GM18861 (cell line): ENCODE data around the gene CALD1.
"Not testable (repeated sequence)": the region's sequence is repeated elsewhere in the genome, so short reads cannot be mapped to it uniquely, and the experiment has no call there.

Experiments
- ATAC-seq: cut with Tn5 transposase; IDR thresholded peaks from one replicate; pipeline ENCODE4 v1.9.1; 2021; ENCODE audit not compliant: unreplicated experiment

Gene CALD1

DNA sequence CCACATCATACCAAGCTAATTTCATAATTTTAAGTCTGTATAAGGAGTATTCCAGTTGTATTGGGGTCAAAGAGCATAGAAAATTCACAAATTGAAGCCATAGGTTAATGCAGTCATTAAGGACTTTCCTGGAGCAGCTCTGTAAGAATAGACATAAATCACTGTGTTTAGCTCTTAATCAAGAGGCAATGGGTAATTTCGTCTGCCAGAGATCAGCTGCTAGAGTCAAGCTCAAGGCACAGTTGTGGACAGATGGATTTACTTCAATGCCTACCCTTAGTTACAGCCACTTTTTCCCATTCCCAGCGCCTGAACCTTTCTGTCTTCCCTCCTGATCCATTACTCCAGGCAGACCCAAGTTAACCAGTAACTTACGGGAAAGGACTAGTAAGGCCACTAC lies 166.3 kb downstream of the CALD1 start:
- no peak for ATAC-seq

DNA sequence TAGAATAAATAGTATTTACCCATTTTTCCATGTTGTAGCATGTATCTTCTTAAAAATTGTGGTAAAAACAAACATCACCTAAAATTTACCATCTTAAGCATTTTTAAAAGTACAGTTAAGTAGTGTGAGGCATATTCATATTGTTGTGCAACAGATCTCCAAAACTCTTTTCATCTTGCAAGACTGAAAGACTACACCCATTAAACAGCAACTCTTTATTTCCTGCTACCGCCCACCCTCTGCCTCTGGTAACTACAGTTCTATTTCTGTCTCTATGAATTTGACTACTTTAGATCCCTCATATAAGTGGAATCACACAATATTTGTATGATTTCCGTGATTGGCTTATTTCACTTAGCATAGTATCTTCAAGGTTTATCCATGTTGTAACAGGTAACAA lies 166.8 kb downstream of the CALD1 start:
- ATAC-seq: no peak

DNA sequence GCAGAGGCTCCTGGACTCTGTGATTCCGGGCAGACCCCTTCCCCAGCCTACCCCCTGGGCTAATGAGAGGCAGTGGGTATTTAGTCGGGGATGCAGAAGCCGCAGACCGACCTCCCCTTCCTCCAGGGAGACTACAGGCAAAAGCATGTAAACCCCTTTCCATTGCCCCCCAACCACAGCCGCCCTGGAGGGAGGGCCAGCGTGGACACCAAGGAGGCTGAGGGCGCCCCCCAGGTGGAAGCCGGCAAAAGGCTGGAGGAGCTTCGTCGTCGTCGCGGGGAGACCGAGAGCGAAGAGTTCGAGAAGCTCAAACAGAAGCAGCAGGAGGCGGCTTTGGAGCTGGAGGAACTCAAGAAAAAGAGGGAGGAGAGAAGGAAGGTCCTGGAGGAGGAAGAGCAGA lies 167.9 kb downstream of the CALD1 start:
- ATAC-seq: no peak

DNA sequence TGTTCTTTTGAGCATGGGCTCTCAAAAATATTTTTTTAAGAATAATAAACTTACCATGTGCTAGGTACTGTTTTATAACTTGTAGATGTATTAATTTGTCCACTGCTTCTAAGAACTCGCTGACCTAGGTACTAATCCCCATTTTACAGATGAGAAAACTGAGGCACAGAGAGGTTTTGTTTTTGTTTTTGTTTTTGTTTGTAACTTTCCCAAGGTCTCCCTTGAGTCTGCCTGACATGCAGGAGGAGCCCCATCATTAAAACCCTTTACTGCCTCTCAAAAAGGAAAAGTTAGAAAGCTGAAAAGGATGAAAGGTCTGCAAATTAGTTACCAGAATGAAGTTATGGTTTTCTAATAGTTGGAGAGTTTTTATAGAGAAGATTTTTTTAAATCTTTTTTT lies 168.4 kb downstream of the CALD1 start:
- no peak for ATAC-seq

DNA sequence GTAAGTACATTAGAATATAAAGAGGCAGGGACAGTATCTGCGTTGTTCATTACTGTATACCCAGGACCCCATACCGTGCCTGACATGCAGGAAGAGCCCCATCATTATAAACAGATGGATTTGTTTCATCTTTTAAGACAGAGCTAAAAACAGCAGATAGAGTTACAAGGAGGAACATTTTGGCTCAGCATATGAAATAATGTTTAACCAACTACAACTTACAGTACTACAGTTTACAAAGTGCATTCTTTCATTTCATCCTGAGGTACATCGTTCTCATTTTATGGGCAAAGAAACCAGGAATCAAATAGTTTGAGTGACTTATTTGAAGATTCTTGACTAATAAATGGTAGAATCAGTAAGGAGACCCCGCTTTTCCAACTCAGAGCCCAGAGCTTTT lies 168.8 kb downstream of the CALD1 start:
- no peak for ATAC-seq

DNA sequence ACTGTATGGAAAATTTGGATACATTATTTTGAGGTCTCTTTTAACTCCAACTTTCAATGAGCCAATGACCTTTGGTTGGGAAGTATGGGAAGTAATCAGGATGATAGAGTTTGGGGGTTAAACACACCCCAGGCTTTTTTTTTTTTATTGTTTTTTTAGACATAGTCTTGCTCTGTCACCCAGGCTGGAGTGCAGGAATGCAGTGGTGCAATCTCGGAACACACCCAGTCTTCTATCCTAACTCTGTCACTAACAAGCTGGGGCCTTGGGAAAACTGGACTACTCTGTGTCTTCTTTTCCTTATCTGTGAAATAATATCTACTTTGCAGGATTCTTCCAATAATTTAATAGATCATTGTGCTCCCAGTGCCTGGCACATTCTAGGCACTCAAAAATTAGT lies 169.3 kb downstream of the CALD1 start:
- no peak for ATAC-seq

DNA sequence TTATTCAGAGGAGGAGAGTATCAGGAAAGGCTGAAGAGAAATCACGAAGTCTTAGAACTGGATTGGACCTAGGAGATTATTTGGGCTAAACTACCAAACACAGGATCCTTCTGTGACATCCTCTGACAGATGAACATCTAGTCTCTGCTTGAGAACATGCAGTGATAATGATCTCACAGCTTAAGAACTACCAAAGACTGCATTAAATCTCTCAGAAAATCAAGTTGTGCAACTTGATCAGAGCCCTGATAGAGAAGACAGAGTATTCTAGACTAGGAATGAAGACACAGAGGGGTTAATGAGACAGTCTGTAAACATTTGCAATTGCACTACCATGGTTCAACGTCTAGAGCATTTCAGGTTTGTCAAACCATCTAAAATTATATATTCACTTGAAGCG lies 169.7 kb downstream of the CALD1 start:
- ATAC-seq: no peak

DNA sequence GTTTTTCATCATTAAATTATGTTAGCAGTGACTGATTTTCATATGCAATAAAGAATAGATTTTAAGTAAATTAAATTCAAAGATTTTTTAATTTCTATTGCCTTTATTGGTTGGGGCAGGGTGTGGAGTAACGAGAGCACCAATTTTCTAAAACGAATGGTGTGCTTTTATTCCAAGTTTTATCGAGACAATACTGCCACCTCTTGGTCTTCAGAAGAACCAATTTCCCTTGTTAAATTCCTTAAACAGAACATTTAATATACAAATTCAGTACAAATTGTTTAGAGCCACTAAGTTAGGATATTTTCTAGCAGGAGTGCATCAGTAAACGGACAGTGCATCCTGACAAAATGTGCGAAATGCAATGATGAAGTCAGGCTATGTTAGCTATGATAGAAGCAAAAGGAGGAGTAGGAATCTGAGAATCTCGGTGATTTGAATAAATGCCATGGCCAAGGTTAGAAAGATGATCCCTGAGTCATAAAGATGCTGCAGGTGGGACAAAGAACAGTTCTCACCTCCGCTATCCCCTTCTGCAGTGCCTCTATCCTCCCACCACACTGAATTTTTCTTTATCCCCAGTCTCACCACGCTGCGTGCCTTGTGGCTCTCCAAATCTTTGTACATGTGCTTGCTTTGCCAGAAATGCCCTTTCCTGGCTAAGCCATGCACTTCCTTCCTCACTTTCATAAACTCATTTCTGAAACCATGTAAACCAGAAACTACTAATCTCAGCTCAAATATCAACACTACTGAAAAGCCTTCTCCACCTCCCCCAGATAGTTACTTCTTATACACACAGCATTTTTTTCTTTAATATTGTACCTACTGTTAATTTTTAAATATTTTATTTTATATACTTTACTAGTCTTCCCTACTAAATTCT lies 175.0 kb downstream of the CALD1 start:
- no peak for ATAC-seq

DNA sequence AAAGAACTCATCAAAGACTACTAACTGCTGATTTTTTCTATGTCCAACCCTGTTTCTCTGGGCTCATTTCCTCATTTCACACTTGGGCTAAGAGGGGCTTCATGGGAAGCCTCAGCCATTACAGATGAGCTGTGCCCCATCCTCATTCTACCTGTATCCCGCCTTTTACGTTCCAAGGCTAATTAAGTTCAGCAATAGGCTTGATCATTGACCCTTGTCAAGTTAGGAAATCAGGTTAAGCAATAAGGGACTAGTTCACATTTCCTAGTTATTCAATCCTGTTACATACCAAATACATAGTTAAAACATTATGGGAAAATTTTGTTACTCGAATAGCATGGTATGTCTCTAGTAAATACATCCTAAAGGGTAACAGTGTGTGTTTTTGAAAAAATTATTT lies 177.6 kb downstream of the CALD1 start:
- no peak for ATAC-seq

DNA sequence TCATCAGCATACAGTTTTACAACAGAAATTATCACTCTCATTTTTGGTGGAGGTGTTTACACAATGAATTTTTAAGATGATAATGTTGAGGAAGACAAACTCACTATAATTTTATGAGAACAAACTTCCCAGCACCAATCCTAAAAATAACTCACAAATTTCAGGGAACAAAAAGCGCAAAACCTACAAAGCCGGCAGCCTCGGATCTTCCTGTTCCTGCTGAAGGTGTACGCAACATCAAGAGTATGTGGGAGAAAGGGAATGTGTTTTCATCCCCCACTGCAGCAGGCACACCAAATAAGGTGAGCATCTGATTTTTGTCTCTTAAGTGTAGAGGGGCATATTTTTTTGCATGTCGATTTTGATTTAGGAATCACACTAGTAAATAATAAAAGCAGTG lies 180.4 kb downstream of the CALD1 start:
- ATAC-seq: no peak

DNA sequence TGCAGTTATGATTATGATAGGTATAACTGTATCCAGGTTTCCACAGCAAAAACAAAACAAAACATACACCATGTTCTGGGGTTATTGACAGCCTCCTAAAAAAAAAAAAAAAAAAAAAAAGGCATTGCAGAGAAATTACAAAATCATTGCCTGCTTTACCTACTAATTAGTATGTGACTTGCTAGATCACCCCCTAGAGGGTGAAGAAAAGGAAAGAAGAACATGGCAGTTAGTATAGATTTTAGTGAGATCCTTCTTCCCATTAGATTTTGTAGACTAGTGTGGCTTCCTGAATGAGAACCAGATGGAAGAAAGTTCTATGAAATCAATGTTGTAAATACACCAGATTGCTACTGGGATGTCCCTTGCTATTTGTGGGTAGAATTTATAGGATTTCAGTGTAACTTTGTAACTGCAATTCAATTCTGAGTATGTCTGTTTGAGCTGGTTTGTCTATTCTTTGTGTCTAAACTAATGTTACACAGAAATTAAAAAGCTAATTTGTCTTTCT lies 182.9 kb downstream of the CALD1 start:
- no peak for ATAC-seq

DNA sequence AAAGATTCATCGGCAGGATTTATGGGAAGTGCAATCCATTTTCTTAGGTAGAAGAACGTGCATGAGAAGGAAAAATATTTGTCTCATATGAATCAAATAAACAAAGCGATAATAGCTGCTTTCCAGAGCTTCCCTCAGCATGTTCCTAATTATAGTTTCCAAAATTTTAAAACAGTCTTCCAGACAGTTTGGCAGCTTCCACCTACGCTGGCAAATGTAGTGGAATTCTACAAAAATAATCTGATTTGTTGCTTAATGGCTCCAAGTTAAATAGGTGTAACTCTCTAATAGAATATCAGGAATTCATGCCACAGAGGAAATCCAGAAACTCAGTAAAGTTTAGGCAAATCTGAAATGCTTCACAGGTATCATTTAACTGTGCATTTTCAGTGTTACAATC lies 183.6 kb downstream of the CALD1 start:
- ATAC-seq: no peak

DNA sequence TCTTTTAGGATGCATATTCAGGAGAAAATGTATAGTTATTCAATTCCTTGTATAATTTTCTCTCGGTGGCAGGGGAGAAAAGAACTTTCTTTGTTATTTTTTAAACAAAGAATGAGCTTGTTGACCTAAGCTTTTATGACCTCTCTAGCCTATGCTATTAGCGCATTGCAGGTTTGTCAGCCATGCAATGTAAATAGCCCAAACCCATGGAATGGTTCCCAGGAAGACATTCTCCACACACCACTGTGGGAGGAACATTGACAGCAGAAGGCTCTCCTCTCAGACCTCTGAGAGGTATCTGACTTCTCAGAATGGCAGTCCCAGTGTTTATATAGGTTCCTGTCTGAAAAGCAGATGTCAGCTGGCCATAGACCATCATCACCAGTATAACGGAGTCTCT lies 187.3 kb downstream of the CALD1 start:
- no peak for ATAC-seq

DNA sequence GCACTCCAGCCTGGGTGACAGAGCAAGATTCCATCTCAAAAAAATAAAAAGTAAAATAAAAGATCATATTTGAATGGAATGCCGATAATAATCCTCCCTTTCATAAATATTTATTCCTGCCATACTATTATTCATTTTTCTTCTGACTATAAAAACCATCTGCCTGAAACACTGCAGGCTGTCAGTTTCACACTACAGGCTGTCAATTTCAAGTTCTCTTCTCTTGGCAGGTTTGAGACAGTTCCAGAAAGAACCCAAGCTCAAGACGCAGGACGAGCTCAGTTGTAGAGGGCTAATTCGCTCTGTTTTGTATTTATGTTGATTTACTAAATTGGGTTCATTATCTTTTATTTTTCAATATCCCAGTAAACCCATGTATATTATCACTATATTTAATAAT lies 188.7 kb downstream of the CALD1 start:
- no peak for ATAC-seq

DNA sequence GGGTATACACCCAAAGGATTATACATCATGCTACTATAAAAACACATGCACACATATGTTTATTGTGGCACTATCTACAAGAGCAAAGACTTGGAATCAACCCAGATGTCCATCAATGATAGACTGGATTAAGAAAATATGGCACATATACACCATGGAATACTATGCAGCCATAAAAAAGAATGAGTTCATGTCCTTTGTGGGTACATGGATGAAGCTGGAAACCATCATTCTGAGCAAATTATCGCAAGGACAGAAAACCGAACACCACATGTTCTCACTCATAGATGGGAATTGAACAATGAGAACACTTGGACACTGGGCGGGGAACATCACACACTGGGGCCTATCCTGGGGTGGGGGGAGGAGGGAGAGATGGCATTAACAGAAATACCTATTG lies 202.2 kb downstream of the CALD1 start:
- ATAC-seq: not testable (repeated sequence)

DNA sequence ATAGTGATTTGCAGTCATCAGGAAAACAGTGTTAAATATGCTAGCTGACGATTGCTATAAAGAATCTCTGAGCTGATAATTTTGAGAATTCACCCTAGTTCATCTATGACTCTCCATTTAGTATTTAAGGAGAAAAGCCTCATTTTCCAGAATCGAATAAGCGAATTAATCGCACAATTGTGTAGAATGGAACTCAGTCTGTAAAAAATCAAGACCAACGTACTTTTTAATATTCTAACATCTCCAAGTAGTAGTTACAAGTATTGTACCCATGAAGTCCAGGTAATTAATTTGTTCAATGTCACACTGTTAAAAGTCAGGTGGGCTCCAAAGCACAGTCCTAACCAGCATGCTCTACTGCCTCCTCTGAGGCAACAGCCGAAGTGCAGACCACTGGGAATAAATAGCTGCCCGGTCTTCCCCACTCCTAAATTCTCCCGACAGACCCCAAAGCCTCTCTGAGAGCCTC lies 206.5 kb downstream of the CALD1 start:
- peak; percentile 25 for ATAC-seq

DNA sequence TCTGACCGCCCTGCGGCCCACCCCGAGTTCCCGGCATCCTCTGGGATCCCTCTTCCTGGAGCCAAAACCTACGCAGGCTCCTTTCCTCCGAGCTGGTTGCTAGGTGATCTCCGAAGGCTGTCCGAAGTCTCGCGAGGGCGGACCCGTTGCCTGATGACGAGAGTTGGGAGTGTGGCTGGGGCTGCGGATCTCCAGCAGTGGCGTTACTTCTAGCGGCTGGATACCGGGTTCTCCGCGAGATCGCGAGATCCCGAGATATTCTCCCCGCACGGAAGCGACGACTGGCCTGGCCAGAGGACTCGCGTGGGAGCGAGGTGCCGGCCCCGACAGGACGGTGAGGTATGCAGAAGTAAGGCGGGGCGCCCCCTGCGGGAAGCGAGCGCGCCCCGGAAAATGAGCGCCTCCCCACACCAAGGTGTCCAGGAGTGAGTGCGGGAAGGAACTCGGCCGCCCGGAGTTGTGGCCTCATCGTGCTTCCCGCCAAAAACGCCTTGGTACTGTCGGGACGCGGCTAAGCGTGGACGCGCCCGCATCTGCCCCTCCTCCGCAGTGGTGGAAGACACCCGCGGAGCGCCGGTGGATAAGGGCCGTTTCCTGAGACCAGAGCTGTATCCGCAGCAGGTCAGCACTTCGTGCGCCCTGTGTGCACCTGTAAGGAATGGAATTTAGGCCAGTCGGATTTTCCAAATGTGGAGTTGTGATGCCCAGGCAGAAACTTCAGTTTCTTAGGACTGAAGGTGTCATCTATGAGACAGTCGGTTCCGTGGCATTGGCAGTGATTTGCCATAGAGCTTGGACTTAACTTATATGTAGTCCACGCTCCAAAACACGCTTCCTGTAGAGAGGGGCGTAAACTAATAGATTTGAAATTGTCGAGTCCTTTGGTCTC lies 207.2 kb downstream of the CALD1 start, which contains the start of gene AGBL3:
AGBL3 (plus strand) TSS at position 146 of the 889 bp plus-strand sequence. CDS start 1,426 bp downstream, outside the sequence.
- ATAC-seq: peak; percentile 78

DNA sequence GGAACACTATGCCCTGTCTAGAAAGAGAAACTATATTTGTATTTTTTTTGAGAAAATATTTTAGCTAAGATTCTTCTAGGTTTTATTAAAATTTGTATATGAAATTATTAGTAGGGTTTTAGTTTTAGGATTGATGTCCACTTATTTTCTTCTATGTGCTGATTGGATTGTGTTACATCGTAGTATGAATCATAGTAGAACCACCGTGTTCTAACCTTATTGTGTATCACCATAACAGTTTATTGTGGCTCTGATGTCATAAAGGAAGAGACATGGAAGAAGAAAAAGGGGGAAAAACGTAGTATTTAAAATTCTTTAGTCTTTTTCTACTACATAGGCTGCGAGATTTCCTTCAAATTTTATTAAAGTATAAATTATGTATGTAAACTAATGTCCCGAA lies 208.7 kb downstream of the CALD1 start:
- ATAC-seq: no peak

DNA sequence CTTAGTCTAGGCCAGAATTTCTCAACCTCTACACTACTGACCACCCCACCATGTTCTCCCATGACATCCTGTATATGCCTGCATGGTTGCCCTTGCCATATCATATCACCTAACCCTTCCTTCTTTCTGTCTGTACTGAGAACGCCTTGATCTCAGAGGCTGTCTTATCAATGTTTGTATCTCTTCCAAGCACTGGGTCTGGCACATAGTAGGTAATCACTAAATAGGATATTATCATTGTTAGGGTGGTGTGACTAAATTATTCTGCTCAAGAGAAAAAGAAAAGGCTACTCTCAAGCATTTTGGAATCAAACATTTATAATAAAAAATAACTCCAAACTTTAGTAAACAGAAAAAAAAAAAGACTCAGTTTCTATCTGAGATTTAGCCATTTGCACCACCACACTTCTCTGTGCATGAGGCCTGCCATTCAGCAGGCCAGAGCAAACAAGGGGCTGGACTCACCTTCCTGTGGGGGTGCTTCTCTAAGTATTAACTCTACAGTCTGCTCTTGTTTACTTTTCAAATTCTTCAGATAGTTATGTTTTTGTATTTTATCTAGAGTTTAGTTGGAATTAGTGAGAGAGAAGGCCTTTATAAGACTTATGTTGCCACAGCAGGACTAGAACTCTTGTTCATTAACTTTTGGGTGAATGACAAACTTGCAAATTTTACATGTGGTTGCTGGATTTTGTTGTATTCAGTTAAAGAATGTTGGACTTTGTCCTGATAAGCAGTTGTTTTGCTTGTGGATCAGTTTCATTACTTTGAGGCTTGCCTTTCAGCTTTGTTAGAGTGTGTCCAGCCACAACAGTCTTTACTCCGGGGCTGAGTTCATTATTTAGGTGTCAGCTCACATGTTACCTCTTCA lies 212.3 kb downstream of the CALD1 start:
- no peak for ATAC-seq

DNA sequence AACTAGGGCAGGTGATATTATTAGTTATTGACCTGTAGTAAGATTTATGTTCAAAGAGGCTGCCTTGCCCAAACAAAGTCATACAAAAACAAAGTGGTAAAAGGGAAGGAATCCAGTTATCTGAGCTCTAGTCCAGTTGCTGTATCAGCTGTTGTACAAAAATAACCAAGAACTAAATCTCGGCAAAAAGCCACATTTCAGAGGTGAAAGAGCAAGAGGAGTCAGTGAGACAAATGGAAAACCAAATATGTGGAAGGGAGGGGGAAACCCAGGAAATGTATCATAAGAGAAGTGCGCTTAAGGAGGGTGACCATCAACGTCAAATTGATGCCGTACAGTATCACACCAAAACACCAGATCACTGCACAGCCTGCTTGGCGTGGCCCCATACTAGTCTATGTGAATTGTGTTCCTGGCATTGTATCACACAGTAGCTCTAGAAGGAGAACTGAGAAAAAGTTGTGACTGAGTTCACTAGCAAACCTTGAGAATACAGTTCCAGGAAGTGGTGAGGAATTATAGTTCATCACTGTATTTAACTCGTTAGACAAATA lies 213.3 kb downstream of the CALD1 start:
- ATAC-seq: peak; percentile 71
